HUES64 (cell line): ENCODE results near the gene PTPN5. TPM values are rescaled to one million over a fixed set of nuclear protein-coding genes. Genes with fewer than 3 reads are reported as not detected.
"Not testable (repeated sequence)": the region's sequence is repeated elsewhere in the genome, so short reads cannot be mapped to it uniquely, and the experiment has no call there.

Experiments
- H3K27ac ChIP-seq: 2 replicates; pipeline ENCODE4 v1.7.0; 2013; ENCODE audit warnings: low read depth, low read length, inconsistent platforms
- H3K27me3 ChIP-seq: 2 replicates; pipeline ENCODE4 v1.6.1; 2013; ENCODE audit warnings: mild to moderate bottlenecking, low read length; ENCODE audit not compliant: insufficient read depth
- H3K36me3 ChIP-seq: 2 replicates; pipeline ENCODE4 v1.6.1; 2013; ENCODE audit warnings: mild to moderate bottlenecking, low read length; ENCODE audit not compliant: insufficient read depth
- H3K4me1 ChIP-seq: 2 replicates; pipeline ENCODE4 v1.6.1; 2013; ENCODE audit warnings: mild to moderate bottlenecking, low read length, moderate library complexity; ENCODE audit not compliant: insufficient read depth
- H3K4me3 ChIP-seq: 2 replicates; pipeline ENCODE4 v1.5.1; 2013; ENCODE audit warnings: mild to moderate bottlenecking, low read length, moderate library complexity
- H3K9ac ChIP-seq: 2 replicates; pipeline ENCODE4 v1.6.1; 2013; ENCODE audit warnings: mild to moderate bottlenecking, low read depth, low read length
- H3K9me3 ChIP-seq: 2 replicates; pipeline ENCODE4 v1.6.1; 2013; ENCODE audit warnings: low read depth, low read length; ENCODE audit not compliant: insufficient read depth
- WGBS: fragments of 150-250, 120-280 bp; methylation state at CpG from one replicate; pipeline ENCODE4 v1.1.7; 2013; ENCODE audit warnings: missing lambda C conversion rate; 5-methylcytosine and 5-hydroxymethylcytosine counted together
- polyA plus RNA-seq, 2 experiments: library from polyadenylated mRNA; stranded (reverse); fragments of 50-300 nt; gene quantifications; one replicate each; pipeline ENCODE4 v1.2.3, GENCODE V29; 2013

PTPN5 gene
- polyA plus RNA-seq (2013, experiment 1 of 2) = 2.2 TPM
- 3.8 TPM for polyA plus RNA-seq (2013, experiment 2 of 2)

- Histone ChIP-seq H3K27me3 (peaks cover 67% of the 10 kb centered on the region), H3K9ac (peak within 1 kb of the TSS; percentile 51), H3K4me3 (peak within 1 kb of the TSS; percentile 84), H3K36me3 (no peaks in the 10 kb centered on the region), H3K4me1 (no peaks in the 10 kb centered on the region), H3K27ac (no peak within 1 kb of the TSS), H3K9me3 (no peaks in the 10 kb centered on the region)
- WGBS = under 1% methylated on average over 94 of the region's 94 CpGs
Measured at GRCh38 chr11:18791207-18791968, at the start of gene PTPN5. TSS of gene PTPN5 (minus strand) at chr11:18791798. CDS start at chr11:18771958, 19,840 bp downstream.

- Histone ChIP-seq H3K4me3 (no peak overlapping the region), H3K9ac (no peak overlapping the region), H3K27ac (no peak overlapping the region), H3K9me3 (no peaks in the 10 kb centered on the region), H3K4me1 (no peaks in the 10 kb centered on the region), H3K27me3 (no peaks in the 10 kb centered on the region), H3K36me3 (no peaks in the 10 kb centered on the region)
- WGBS = 77% methylated on average over 2 of the region's 2 CpGs
Measured at GRCh38 chr11:18836417-18836816, 44.8 kb upstream of the PTPN5 start.

GRCh38 chr11:18834754-18835466, 43.3 kb upstream of the PTPN5 start:
- Histone ChIP-seq H3K27ac (no peak overlapping the region), H3K4me3 (no peak overlapping the region), H3K36me3 (no peaks in the 10 kb centered on the region), H3K9ac (no peak overlapping the region), H3K4me1 (no peaks in the 10 kb centered on the region), H3K27me3 (no peaks in the 10 kb centered on the region), H3K9me3 (no peaks in the 10 kb centered on the region)
- WGBS = 89% methylated on average over 5 of the region's 5 CpGs

DNA sequence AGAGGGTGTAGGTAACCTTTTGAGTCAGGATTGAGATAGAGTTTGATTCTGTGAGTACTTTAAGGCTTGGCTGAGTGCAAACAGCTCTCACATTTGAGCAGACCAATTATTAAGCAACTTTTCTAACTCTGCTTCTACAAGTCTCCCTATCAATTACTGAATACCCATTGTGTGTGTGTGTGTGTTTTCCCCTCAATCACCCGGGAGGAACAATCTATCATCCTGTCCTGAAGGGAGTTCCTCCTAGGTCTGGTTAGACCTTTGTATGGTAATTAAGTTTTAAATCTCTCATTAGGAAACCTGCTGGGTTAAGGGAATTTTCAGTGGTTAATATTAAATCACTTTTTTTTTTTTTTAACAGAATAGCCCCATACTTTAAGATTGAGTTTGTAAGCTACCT, 28.6 kb upstream of the PTPN5 start:
- WGBS = no CpG with 5 or more reads among the region's 1 CpG
- not testable (repeated sequence) for H3K27ac ChIP-seq, H3K36me3 ChIP-seq, H3K9ac ChIP-seq, H3K4me3 ChIP-seq, H3K4me1 ChIP-seq, H3K27me3 ChIP-seq, H3K9me3 ChIP-seq

- Histone ChIP-seq H3K36me3 (no peaks in the 10 kb centered on the region), H3K27me3 (peaks cover 15% of the 10 kb centered on the region), H3K4me1 (no peaks in the 10 kb centered on the region), H3K9me3 (no peaks in the 10 kb centered on the region), H3K4me3 (no peak overlapping the region), H3K27ac (no peak overlapping the region), H3K9ac (no peak overlapping the region)
- WGBS = 84% methylated on average over 3 of the region's 4 CpGs
Measured at GRCh38 chr11:18804199-18804999, 12.8 kb upstream of the PTPN5 start.

DNA sequence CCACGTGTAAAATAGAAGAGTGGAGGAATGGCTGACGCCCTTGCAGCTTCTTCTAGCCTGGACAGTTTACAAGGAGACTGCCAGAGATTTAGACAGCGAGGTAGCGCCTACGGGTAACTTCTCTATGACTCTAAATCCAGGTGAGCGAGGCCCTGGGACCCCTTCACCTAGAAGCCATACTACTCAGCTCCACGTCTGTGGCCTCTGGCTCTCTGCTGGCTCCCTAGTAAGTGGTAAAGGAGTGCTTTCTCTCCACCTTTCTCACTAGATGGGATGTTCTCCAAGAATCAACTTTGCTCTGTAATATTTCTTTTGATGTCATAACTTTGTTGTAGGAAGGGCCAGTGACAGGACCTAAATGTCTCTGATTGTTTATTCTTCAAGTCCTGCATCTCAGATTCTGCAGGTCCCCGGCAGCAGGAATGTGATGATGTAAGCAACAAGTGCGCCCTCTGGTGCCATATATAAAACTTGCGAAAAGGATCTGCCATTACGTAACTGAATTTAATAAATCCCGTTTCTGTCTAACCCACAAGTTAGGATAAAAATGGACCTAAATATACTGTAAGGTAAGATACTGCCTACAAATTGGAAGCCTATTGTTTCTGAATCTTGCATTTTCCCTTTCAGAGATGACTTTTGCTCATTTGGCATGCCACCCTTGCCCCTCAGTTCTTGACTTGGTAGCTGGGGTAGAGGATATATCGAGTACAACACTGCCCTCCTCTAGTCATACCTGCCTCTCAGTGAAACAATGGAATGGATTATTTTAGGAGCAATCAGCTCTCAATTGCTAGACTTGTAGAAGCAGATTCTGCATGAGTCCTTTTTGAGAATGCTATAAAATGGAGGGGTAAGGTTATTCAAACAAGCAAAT, 11.0 kb upstream of the PTPN5 start:
- Histone ChIP-seq H3K36me3 (no peaks in the 10 kb centered on the region), H3K4me1 (no peaks in the 10 kb centered on the region), H3K4me3 (no peak overlapping the region), H3K9me3 (no peaks in the 10 kb centered on the region), H3K27me3 (peaks cover 27% of the 10 kb centered on the region), H3K27ac (no peak overlapping the region), H3K9ac (no peak overlapping the region)
- 45% methylated on average over 11 of the region's 13 CpGs for whole genome bisulfite sequencing

DNA sequence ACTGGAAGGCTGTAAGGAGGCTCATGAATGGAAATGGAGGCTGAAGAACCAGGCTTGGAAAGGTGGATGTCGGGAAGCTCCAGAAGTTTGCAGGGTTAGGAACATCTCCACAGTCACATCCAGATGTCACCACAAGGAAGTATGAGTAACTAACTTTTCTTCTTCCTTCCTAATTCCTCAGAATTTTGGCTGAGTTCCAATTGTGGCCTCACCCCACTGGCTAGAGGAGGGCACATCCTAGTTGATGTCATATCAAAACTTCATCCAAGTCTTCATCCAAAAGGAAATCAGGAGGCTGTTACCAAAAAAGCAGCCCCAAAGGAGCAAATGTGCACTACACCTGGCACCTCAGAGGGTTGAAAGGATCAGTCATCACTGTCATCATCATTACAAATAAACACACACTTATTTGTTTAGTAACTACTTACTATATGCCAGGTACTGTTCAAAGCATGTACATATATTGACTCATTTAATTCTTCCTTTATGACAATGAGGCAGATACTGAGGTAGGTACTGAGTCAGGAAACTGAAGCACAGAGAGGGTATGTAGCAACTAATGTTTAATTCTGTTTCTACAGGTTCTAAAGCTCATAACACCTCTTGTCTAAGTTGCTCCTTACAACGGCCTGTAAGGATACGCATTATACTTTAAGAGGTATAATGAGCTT, 7.3 kb upstream of the PTPN5 start:
- Histone ChIP-seq H3K4me1 (no peaks in the 10 kb centered on the region), H3K4me3 (no peak overlapping the region), H3K36me3 (no peaks in the 10 kb centered on the region), H3K9me3 (no peaks in the 10 kb centered on the region), H3K27ac (no peak overlapping the region), H3K27me3 (peaks cover 37% of the 10 kb centered on the region), H3K9ac (no peak overlapping the region)
- WGBS = 89% methylated on average over 3 of the region's 3 CpGs

GRCh38 chr11:18794956-18795355, 3.4 kb upstream of the PTPN5 start:
- Histone ChIP-seq H3K4me3 (no peak overlapping the region), H3K36me3 (no peaks in the 10 kb centered on the region), H3K9ac (no peak overlapping the region), H3K27ac (no peak overlapping the region), H3K4me1 (no peaks in the 10 kb centered on the region), H3K27me3 (peaks cover 70% of the 10 kb centered on the region), H3K9me3 (no peaks in the 10 kb centered on the region)
- 62% methylated on average over 7 of the region's 7 CpGs for WGBS

DNA sequence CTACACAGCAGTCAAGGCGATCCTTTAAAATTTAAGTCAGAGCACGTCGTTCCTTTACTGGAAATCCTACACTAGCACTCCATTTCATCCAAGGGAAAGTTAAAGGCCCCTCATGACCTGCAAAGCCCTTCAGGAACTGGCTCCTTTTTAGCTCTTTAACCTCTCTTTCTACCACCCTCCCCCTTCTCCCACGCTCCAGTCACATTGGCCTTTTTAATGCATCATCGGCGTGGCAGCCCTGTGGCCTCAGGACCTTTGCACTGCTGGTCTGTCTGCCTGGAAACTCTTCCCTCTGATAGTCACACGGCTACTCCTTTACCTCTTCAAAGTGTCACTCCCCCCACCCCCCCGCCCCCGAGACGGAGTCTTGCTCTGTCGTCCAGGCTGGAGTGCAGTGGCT, 1.2 kb upstream of the PTPN5 start:
- Histone ChIP-seq H3K4me1 (no peaks in the 10 kb centered on the region), H3K27ac (no peak overlapping the region), H3K27me3 (peaks cover 72% of the 10 kb centered on the region), H3K9me3 (no peaks in the 10 kb centered on the region), H3K9ac (no peak overlapping the region), H3K4me3 (peak overlapping the region; percentile 84), H3K36me3 (no peaks in the 10 kb centered on the region)
- WGBS = 58% methylated on average over 10 of the region's 11 CpGs

DNA sequence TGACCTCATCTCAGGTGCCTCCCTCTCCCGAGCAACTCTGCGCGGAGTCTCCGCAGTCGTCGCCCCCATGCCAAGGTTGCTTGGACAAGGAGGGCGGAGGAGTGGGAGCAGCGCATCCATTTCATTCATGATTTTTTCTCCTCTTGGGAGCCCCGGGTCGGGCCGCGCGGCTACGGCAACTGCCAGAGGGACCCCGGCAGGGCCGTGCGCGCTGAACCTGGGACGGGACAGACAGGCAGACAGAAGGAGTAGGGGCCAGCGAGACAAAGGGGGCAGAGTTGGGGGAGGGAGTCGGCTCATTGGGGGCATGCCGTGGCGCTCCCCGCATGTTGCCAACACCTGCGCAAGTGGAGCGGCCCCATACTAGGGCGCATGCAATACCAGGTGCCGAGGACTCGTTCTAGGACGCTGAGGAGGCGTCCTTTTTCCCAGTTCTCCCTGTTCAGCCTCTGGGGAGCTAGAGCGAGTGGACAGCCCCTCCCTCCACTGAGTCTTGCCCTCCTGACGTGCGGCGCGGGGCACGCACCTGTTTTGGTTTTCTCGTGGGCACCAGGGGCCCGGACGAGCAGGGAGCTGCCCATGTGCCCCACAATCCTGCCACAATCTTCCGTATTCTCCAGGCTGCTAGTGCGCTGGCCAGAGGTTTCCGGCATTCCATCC, 501 bp upstream of the PTPN5 start:
- H3K36me3 ChIP-seq = no peaks in the 10 kb centered on the region
- no peaks in the 10 kb centered on the region for H3K9me3 ChIP-seq
- H3K4me3 ChIP-seq = peak overlapping the region; percentile 84
- H3K27me3 ChIP-seq = peaks cover 67% of the 10 kb centered on the region
- H3K9ac ChIP-seq = peak overlapping the region; percentile 51; the same call in 1 of the 2 replicates
- no peaks in the 10 kb centered on the region for H3K4me1 ChIP-seq
- no peak overlapping the region for H3K27ac ChIP-seq
- WGBS = under 1% methylated on average over 43 of the region's 43 CpGs
